ENCODE data around the gene GOPC. TPM values are rescaled to one million over a fixed set of nuclear protein-coding genes. Genes with fewer than 3 reads are reported as not detected.

GOPC gene
- total and polyA plus RNA-seq, 2 donors (not counting 3 experiments of a cell fraction or from before 2014, with no cell fraction given), result 7.8 to 22.8 TPM

DNA sequence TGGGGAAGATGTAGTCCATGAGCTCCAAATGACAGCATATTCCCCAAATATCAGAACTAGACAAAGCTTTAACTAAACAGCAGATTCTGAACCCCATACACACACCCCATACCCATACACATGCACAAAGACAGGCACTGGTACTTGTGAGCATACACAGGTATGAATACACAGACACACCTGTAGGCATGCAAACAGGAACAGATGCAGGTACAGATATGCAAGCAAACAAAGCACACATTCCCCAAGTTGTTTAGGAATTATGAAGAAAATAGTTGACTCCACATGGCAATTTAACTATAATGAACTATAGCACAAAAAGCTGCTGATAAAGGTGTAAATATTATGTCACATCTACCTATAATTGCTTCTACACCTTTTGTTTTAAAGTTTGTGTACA is 16.7 kb downstream of the GOPC start:
- Histone ChIP-seq H3K4me2 (ENCODE audit: insufficient read depth, low read length) (no peak overlapping the region), H3K27me3 (ENCODE audit: control insufficient read depth in 2 of 2, insufficient read depth in 2 of 2, low read length in 2 of 2) (no peaks in the 10 kb centered on the region), H3K4me3 (replicated peaks in 1 of 3; ENCODE audit: insufficient read depth in 1 of 3, low read depth in 1 of 3, low read length in 3 of 3) (no peak overlapping the region), H3K9ac (replicated peaks; ENCODE audit: extremely low read depth, insufficient read depth, low read length) (no peak overlapping the region), H4K20me1 (replicated peaks; ENCODE audit: control insufficient read depth, extremely low read depth, insufficient read depth, low read length) (no peaks in the 10 kb centered on the region), H3K27ac (ENCODE audit: insufficient read depth, low read depth, low read length) (no peak overlapping the region), H3K9me3 (replicated peaks; ENCODE audit: control insufficient read depth, insufficient read depth, low read length) (no peaks in the 10 kb centered on the region), H3K4me1 (ENCODE audit: control insufficient read depth, extremely low read depth, insufficient read depth, low read length) (no peaks in the 10 kb centered on the region), H2AFZ (ENCODE audit: low read depth, low read length) (no peak overlapping the region), H3K79me2 (ENCODE audit: control insufficient read depth, insufficient read depth, low read length) (peaks cover 28% of the 10 kb centered on the region), H3K36me3 (ENCODE audit: control insufficient read depth in 2 of 2, extremely low read depth in 1 of 2, insufficient read depth in 2 of 2, low read length in 2 of 2) (peaks cover 2% of the 10 kb centered on the region in 2 experiments), H3K9me1 (replicated peaks; ENCODE audit: control insufficient read depth, extremely low read depth, insufficient read depth, low read length) (no peaks in the 10 kb centered on the region)
- no TSS peak for BruUV-seq (replicated peaks)
- dilution Hi-C loops (cut with MboI; ENCODE audit: extremely low pct_ligation_motif_present, low sequenced_read_pairs) (no loop called here), intact Hi-C loops (cut with micrococcal nuclease) (no loop called here)
- no peak for TF ChIP-seq JUN (IDR thresholded peaks at IDR 0.05; ENCODE audit: borderline replicate concordance, insufficient read depth, insufficient read length, low read depth)
- TF ChIP-seq POLR2AphosphoS5 (IDR thresholded peaks at IDR 0.05; ENCODE audit: insufficient read depth, low read depth, low read length), result no peak
- no peak for TF ChIP-seq MYC (IDR thresholded peaks at IDR 0.05; ENCODE audit: low read depth, low read length)
- TF ChIP-seq GATA2 (IDR thresholded peaks at IDR 0.05; ENCODE audit: insufficient read depth, insufficient read length, low read depth, low read length), result no peak
- no peak for TF ChIP-seq MAX (IDR thresholded peaks at IDR 0.05; ENCODE audit: insufficient read depth, insufficient read length)
- no peak for TF ChIP-seq EZH2 (IDR thresholded peaks at IDR 0.05; ENCODE audit: borderline replicate concordance, low read depth, low read length, severe bottlenecking)
- TF ChIP-seq POLR2A (IDR thresholded peaks at IDR 0.05; ENCODE audit: low read depth, low read length), result no peak
- no peak for TF ChIP-seq CTCF (IDR thresholded peaks at IDR 0.05; ENCODE audit: extremely low read depth in 1 of 2, insufficient read depth in 1 of 2, low read depth in 1 of 2, low read length in 2 of 2)
- TF ChIP-seq FOS (IDR thresholded peaks at IDR 0.05; ENCODE audit: borderline replicate concordance, insufficient read depth, low read length), result no peak
- POLR2A ChIA-PET, result no interaction called here
- DNase-seq (ENCODE audit: low read depth, low spot score) (no peak), FAIRE-seq (no peak)
- CTCF ChIA-PET, result interaction anchor here (1.1 to 1.2 kb wide), 3 partner anchors 18 to 92 kb away, joined by 3 to 7 read pairs (median 4); no protein-coding TSS in a partner anchor
